Measurements from ENCODE around the gene SLC44A4.
"Not testable (repeated sequence)": the region's sequence is repeated elsewhere in the genome, so short reads cannot be mapped to it uniquely, and the experiment has no call there.

SLC44A4 gene

DNA sequence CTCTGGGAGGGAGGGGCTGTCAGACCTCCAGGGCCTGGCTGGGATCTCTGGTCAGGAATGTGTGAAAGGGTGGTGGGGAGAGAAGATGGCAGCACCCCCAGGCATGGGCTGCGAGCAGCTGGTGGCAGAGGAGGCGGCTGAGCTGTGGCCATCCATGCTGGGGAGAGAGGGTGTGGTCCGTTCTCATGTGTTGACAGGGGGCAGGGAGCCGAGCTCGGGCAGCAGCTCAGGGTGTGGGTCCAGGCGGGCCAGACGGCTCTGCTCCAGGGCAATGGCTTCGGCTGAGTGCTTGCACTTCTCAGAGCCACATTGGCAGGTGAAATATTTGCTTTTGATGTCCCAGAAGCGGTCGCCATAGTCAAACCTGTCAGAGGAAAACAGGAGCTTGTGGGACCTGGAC lies 1.1 kb upstream of the SLC44A4 start:
- no peak for DNase-seq (ENCODE audit: low read depth)

DNA sequence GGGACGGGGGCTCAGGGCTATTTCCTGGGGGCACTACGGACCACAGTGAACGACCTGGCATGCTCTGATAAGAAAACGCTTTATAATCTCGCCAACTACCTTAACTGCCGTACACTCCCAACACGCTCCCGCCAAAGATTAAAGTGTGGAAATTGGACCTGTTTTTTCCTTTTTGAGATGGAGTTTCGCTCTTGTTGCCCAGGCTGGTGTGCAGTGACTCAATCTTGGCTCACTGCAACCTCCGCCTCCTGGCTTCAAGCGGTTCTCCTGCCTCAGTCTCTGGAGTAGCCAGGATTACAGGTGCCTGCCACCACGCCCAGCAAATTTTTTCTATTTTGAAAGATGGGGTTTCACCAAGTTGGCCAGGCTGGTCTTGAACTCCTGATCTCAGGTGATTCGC lies 346 bp upstream of the SLC44A4 start:
- no peak for DNase-seq (ENCODE audit: low read depth)

DNA sequence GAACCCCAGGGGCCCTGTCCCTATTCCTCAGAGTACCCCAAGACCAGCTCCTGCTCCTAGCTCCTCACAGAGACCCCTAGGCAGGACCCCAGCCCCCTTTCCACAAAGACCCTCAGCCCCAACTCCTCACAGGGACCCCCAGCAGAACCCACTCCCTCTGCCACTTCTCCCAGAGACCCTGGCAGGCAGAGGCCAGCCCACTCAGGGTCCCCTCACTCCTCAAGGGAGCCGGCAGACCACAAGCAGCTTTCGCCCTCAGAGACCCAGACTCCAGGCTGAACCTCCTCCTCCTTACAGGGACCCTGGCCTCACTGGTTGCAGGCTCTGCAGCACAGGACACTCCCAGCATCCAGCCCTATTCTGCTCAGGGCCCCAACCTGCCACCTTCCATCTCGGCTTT lies 575 bp downstream of the SLC44A4 start:
- no peak for DNase-seq (ENCODE audit: low read depth)

DNA sequence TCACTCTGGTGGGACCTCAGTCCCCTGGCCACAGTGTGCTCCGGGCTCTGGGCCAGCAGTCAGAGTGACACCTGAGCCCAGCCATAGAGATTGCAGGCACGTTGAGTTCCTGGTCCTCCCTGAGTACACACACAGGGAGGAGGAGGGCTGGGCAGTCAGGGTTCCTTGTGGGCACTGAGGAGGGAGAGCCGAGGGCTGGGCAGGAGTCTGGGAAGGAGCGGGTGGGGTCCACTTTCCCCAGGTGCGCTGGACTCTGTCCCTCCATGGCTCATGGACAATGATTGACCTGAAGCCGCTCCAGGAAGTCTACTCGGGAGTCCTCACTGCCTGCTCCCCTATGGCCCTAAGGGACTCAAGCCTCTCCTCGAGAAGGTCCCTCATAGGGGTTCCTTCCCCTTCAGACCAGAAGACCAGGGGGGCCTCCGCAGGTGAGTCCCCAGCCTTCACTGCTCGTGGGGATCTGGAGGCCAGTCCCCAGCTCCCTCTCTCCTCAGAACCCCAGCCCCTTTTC lies 1.1 kb downstream of the SLC44A4 start:
- no peak for DNase-seq (ENCODE audit: low read depth)

DNA sequence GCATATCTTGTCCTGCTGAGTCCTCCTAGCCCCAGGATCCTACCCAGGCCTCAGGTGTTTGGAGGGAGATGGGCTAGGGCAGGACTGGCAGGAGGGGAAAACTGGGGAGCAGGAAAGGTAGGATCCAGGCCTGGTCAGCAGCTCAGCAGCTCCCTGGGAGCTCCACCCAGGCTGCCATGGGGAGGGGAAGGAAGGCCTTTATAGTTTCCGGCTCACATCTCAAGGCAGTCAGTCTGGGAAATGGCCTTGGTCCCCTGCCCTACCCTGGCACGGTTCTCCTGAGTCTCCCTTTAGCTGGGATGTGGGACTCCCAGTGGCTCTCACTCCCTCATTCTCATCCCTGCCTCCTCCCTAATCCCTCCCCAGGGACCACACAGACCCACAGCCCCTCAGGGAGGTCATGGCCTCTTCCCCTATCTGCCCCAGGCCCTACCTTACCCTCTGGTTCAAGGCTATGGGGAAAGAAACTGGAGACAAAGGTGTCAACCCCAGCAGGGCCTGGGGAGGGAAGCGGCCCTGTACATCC lies 1.6 kb downstream of the SLC44A4 start:
- DNase-seq (ENCODE audit: low read depth) = no peak

DNA sequence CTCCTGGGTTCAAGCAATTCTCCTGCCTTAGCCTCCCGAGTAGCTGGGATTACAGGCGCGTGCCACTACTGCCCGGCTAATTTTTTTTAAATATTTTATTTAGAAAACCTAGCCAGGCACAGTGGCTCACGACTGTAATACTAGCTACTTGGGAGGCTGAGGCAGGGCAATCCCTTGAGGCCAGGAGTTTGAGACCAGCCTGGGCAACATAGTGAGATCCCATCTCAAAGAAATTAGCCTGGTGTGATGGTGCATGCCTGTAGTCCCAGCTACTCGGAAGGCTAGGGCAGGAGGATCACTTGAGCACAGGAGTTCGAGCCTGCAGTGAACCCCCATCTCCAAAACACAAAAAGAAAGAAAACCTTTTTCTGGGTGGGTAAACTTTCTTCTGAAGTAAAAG lies 2.4 kb downstream of the SLC44A4 start:
- DNase-seq (ENCODE audit: low read depth) = no peak

DNA sequence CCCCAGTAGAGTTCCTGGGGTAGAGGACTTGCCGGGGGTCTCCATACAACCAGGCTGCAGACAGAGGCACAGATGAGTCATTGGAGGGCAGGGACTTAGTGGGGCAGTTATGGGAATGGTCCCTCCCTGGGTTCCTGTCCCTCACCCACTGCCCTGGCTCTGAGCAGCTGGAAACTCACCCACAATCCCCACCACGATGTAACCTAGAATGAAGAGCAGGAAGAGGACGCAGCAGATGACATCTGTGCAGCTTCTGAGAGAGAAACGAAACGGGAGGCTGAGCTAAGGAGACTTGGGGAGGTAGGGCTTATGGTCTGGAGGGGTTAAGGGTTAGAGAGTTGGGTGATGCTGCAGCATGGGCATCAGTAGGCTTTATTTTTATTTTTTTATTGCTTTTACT lies 2.9 kb downstream of the SLC44A4 start:
- DNase-seq (ENCODE audit: low read depth) = no peak

DNA sequence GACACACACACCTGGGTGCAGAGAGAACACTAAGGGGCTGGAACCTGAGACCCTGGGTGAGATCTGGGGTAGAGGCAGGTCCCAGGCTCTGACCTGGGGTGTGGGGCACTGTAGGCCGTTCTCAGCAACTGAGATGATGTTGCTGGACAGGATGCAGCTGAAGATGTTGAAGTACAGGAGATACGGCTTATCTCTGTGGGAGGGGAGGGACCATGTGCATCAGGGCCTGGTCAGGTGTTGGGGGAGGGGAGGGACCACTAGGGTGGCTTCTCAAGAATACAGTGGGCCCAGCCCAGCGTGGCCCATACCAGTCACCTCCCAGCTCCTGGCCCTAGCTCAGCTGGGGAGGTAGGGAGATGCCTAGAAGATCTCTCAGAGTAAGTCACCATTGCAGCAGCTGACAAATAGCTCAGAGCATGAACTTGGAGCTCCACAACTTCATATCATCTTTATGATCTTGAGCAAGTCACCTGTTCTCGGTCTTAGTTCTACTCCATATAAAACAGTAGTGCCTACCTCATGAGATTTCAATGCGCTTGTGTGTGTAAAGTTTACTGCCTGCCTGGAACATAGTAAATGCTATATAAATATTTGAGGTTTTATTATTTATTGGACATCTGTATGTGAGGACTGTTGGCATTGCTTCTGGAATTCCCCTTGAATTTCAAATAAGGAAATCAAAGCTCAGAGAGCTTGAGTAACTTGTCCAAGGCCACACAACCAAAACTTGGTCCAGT lies 3.8 kb downstream of the SLC44A4 start:
- DNase-seq (ENCODE audit: low read depth) = no peak

DNA sequence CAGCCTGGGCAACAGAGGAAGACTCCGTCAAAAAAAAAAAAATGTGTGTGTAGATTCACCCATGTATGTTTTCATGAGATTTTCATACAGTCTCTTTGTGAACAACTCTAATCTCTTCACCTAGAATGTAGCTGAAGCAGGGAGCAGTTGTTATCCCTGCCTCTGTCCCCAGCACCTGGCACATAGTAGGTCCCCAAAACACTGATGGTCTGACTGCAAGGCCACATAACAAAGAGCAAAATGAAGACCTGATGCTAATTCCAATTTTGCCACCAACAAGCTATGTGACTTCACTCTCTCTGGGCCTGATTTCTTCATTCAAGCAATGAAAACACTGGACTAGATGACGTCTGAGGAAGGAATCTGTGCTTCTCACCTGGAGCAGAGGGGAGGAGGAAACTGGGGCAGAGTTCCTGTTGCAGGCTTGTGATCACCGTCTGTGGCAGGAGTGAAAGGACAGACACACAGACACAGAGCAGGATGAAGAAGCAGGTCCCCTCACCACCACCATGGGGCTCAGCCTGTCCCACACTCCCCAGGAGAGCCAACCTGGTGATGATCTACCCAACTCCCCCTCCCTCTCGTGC lies 4.6 kb downstream of the SLC44A4 start:
- no peak for DNase-seq (ENCODE audit: low read depth)

DNA sequence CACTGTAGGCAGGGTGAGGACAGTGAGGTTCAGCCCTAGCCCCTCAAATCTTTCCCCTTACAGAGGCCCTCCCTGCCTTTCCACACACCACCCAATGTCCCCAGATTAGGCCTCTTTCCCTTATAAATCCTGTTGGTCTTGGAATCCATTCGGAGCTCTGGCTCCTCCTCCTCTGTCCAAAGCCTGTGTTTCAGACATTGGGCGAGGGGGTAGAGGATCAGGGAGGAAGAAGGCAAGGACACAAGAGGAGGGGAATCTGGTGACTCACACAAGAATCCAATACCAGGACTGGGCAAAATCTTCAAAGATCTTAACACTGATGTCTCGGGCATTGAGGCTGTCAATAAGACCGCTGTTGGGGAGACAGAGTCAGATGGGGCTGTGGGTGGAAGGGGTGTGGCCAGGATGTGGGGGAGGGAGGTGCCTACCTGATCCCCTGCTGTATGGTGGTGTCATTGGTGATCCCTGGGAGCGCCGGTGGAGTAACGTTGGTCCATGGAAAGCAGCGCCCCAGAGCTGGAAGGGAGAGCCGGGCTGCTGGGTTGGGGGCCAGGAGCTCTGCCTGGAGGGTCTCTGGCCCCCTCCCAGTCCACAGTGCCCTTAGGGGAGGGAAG lies 7.6 kb downstream of the SLC44A4 start:
- peak; percentile 19 for DNase-seq (ENCODE audit: low read depth)

DNA sequence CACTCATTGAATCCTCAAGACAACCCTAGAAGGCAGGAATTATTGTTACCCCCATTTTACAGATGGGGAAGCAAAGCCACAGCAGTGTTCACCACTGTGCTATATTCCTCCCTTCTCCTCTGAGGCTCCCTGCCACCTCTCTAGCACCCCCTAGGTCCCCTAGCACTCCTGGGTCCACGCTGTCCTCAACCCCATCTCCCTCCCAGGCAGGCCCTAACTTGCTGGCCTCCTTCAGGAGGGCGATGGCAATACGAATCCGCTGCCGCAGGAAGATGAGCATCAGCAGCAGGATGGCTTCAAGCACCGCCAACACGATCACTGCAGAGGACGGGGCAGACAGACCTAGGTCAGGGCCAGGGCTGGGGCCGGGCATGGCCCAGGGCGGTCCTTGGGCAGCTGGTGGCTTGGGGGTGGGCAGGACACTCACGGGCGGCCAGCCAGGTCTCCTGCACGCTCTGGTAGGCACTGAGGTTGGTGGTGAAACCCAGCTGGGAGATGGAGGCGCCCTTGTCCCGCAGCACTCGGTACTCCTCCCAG lies 8.3 kb downstream of the SLC44A4 start:
- DNase-seq (ENCODE audit: low read depth) = no peak

DNA sequence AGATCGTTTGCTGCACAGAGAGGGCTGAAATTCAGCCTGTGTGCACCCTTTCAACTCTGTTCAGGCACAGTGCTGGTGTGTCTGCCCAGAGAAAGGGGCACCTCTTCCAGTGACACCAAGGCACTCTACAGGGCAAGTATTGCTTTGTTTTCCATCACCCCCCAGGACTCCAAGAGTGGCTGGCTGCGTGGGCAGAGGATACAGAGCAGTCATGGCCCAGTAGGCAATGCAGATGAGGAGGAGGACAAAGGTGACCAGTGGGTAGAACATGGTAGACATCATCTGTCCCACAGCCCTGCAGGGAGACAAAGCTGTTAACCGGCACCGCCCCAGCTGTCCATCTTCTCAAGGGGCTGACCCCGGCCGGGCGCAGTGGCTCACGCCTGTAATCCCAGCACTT lies 9.5 kb downstream of the SLC44A4 start:
- DNase-seq (ENCODE audit: low read depth) = no peak

DNA sequence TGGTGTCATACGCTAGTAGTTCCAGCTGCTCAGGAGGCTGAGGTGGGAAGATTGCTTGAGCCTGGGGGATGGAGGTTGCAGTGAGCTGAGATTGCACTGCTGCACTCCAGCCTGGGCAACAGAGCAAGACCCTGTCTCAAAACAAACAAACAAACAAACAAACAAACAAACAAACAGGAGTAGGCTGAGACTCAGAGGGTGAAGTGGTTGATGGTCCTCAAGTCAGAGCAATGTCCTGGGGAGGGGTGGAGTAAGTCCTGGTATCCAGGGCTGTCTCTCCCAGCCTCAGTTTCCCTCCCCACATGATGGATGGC lies 10.2 kb downstream of the SLC44A4 start:
- DNase-seq (ENCODE audit: low read depth) = not testable (repeated sequence)

DNA sequence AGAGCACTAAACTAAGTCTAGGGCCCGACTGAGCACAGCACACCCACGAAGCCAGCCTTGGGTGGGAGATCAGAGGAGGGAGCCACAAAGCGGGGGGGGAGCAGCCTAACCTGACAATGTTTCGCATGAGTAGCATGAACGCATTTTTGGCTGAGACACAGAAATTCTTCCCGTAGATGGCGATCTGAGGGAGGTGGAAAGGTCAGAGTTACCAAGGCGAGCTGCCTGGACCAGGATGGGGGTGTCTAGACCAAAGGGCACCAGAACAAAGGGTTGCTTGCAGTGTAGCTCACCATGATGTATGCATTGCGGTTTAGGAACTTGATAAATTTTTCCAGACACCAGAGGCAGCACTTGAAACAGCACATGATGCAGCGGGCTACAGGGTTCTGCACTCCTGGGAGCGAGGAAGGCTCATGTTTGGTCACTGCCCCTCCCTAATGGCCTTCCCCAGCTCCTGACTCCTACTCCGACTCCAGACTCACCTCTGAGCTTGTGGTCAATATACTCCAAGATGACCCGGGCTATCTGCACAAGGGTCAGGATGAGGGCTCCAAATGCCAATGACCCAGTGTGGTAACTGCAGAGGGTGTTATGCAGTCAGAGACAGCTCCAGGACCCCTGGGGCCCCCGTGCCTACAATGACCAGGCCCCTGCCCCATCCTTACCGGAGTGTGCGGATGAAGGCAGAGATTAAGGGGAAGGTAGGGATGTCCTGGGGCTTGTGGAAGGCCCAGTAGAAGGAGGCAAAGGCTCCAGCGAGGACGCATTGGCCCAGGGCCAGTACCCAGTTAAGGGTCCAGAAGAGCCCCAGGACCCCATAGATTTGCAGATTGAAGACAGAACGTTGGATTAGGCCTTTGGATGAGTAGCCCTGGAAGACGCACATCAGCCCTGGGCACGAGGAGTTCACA lies 13.3 kb downstream of the SLC44A4 start:
- DNase-seq (ENCODE audit: low read depth) = no peak

DNA sequence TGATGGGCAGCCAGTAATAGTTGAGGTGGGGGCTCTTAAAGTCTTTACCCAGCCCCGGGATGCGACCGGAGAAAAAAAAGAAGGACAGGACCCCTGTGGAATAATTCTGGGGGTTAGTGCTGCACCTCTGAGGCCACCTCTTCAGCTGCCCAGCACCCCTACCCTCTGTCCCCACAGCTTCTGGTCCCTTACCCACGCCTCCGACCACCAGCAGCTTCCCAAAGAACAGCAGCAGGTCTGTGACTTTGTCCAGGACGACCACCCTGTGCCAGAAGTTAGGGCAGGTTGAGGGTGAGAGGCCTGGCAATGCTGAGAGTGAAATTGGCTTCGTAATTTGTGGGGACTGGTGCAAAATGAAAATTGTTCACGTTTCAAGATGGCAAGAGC lies 14.0 kb downstream of the SLC44A4 start:
- DNase-seq (ENCODE audit: low read depth) = no peak

DNA sequence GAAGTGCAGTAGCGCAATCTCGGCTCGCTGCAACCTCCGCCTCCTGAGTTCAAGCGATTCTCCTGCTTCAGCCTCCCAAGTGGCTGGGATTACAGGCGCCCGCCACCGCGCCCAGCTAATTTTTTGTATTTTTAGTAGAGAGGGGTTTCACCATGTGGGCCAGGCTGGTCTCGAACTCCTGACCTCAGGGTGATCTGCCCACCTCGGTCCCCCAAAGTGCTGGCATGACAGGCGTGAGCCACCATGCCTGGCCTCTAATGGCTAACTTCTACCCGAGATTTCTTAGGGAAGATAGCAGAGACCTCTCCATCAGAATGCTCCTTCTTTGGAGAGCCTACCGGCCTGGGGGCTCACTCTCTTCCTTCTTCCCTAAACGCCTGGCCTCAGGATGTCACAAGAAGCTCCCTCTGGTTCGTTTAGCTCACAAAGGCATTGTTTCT lies 14.7 kb downstream of the SLC44A4 start:
- DNase-seq (ENCODE audit: low read depth) = not testable (repeated sequence)

DNA sequence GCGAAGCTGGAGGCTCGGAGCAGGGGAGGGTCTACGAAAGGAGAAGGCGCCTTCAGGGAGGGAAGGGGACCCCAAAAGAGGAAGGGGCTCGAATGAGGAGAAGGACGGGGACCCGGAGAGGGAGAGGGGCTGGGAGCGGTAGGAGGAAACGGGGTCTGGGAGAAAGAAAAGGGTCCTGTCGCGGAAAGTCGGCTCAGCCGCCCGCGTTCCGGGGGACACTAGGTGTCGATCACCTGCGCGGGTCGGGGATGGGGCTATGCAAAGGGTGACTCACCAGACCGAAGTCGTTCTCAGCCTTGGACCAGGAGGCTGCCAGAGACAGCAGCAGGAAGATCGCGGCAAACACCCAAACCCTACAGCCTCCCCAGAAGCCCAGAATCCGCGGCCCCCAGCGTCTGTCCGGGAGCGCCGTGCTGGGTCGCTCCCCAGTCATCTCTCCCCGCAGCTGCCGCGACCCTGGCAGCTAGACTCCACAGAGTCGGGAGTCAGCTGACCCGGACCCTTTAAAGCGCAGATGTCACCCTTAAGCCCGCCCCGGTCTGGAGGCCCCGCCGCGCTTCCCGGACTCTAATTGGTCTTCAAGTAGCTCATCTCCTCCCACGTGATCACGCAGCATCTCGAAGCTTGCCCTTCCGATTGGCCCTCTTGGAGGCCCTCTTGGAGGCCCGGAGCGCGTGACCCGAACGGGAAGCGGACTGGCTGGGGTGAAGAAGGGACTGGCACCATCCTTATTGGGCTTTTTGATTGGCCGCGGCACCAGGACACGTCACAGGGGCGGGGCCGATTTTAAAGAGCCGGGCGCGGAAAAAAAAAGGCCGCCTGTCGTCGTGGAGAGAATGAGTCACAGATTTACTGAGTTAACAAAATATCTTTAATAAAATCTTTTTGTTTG lies 16.2 kb downstream of the SLC44A4 start, which contains the start of gene NEU1:
Gene NEU1 (minus strand): TSS at position 478 of the 892 bp plus-strand sequence. CDS start 45 bp downstream, at position 433.
- peak; percentile 100 for DNase-seq (ENCODE audit: low read depth)

DNA sequence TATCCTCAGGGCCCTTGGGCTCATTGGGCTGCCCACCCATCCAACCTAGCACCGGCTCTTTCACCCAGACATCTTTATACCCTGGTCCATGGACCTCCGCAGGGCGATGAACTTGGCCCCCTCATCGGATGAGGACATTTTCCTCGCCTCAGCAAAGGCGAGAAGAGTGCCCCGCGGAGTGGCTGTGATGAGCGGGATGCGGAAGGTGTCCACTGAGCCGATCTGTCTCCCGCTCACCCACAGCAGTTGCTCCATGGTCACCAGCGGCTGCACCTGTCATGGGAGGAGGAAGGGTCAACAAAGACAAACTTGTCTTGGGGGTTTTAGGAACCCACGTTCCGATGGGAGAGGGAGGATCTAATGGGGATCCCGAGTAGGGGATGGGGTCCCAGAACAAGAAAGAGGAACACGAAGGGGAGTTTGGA lies 16.9 kb downstream of the SLC44A4 start:
- no peak for DNase-seq (ENCODE audit: low read depth)

DNA sequence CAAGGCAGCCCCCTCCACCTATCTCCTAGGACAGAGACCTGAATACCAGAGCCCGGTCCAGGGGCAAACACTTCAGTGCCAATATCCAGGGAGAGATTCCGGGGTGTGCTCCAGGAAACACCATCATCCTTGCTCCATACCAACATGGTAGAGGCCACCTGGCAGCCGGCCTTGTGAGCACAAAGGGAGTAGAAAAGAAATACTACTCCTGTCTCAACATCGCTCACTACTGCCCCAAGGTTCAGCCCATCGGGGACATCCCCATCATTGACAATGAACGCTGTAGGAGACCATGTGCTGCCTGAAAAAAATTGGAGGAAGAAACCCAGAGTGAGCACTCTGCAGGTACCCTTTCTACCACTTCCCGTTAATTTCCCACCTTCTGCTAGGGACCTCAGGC lies 17.6 kb downstream of the SLC44A4 start:
- DNase-seq (ENCODE audit: low read depth) = no peak

DNA sequence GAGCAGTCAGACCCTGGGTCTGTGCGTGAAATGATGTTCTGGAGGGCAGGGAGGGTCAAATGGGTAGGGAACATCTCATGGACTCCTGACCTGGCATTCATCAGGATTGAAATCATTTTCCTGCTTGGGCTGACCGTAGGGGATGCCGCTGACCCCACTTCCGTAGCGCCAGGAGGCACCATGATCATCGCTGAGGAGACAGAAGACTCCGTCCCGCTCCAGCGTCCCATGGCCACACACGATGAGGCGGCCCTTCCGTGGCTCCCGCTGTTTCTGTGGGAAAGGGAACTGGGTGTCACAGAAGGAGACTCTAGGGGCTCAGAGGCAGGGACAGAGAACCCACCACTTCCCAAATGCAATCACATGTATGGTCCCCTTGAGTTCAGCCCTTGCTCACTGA lies 18.4 kb downstream of the SLC44A4 start:
- DNase-seq (ENCODE audit: low read depth) = no peak

DNA sequence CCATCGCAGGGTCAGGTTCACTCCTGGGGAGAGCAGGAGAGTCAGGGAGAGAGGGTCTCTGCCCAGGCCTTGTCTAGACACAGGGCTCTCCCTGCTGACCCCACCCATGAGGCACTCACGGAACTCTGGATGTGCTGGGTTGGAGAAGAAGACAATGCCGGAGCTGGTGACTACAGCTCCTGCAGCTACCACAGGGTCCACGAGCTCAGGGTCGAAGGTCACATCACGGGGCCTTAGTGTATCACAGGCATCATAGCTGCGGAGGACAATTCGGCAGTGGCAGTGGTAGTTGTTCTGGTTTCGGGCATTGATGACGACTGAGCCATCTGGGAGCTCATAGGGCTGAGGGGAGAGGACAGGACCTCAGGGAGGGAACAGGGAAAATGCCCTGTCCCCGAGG lies 18.9 kb downstream of the SLC44A4 start:
- no peak for DNase-seq (ENCODE audit: low read depth)
